HFFc6 (cell line): Measurements from ENCODE around the gene MACF1. TPM values are rescaled to one million over a fixed set of nuclear protein-coding genes. Genes with fewer than 3 reads are reported as not detected.

Source experiments
- DNase-seq: peaks from one replicate; pipeline ENCODE4 v3.0.0-alpha.2; 2018
- H3K27ac Mint-ChIP-seq: 2 replicates; pipeline ENCODE4 v1.8.0; 2020; ENCODE audit warnings: mild to moderate bottlenecking, mixed read lengths
- H3K27me3 Mint-ChIP-seq: 2 replicates; pipeline ENCODE4 v1.8.0; 2021; ENCODE audit warnings: mild to moderate bottlenecking, moderate library complexity, mixed read lengths; ENCODE audit not compliant: insufficient read depth
- H3K36me3 Mint-ChIP-seq: 2 replicates; pipeline ENCODE4 v1.8.0; 2021; ENCODE audit warnings: low read depth, mixed read lengths
- H3K4me1 Mint-ChIP-seq: 2 replicates; pipeline ENCODE4 v1.8.0; 2020; ENCODE audit warnings: low read depth, mixed read lengths
- H3K4me3 Mint-ChIP-seq: 2 replicates; pipeline ENCODE4 v1.8.0; 2020; ENCODE audit warnings: mild to moderate bottlenecking, moderate library complexity, mixed read lengths
- H3K9me3 Mint-ChIP-seq: 2 replicates; pipeline ENCODE4 v1.8.0; 2020; ENCODE audit warnings: mild to moderate bottlenecking, mixed read lengths
- CTCF ChIP-seq: fragments of 200-600 bp; sonication (generic); IDR thresholded peaks from 2 replicates; pipeline ENCODE4 v1.5.0; 2021; ENCODE audit warnings: antibody characterized with exemption, mild to moderate bottlenecking
- total RNA-seq, 6 experiments: library from RNA; stranded (reverse); fragmentation: NEBNext Ultra II Directional; extraction: Animal tissue kit (Norgen Biotek cat#: 25700); gene quantifications; 2 replicates in 1 of 6; 3 replicates in 5 of 6; pipeline ENCODE4 v1.2.3, GENCODE V29; 2021

The MACF1 gene
- total RNA-seq, 6 experiments from 2014 or later = 201 to 308 (median 223) TPM

- no peak for TF ChIP-seq CTCF
- H3K4me1 Mint-ChIP-seq = peaks cover 78% of the 10 kb centered on the region
- H3K4me3 Mint-ChIP-seq = peak overlapping the region; percentile 52; the same call in 1 of the 2 replicates
- H3K27me3 Mint-ChIP-seq = peaks cover 4% of the 10 kb centered on the region
- peak overlapping the region; percentile 87 for H3K27ac Mint-ChIP-seq
- H3K36me3 Mint-ChIP-seq = peaks cover 11% of the 10 kb centered on the region
- no peaks in the 10 kb centered on the region for H3K9me3 Mint-ChIP-seq
- DNase-seq = no peak
Observed at GRCh38 chr1:39393645-39394044, 189.2 kb downstream of the MACF1 start.

- no peak for DNase-seq
- peaks cover 82% of the 10 kb centered on the region for H3K4me1 Mint-ChIP-seq
- no peak overlapping the region; the same call in 1 of the 2 replicates for H3K4me3 Mint-ChIP-seq
- H3K9me3 Mint-ChIP-seq = no peaks in the 10 kb centered on the region
- peak overlapping the region; percentile 33; the same call in 1 of the 2 replicates for H3K27ac Mint-ChIP-seq
- peaks cover 11% of the 10 kb centered on the region for H3K36me3 Mint-ChIP-seq
- TF ChIP-seq CTCF = no peak
- peaks cover 4% of the 10 kb centered on the region for H3K27me3 Mint-ChIP-seq
Observed at GRCh38 chr1:39394059-39394458, 189.6 kb downstream of the MACF1 start.

GRCh38 chr1:39394598-39394997, 190.1 kb downstream of the MACF1 start:
- Mint-ChIP-seq H3K27me3 (peaks cover 4% of the 10 kb centered on the region), H3K27ac (peak overlapping the region; percentile 82), H3K9me3 (no peaks in the 10 kb centered on the region), H3K4me1 (peaks cover 87% of the 10 kb centered on the region), H3K4me3 (no peak overlapping the region), H3K36me3 (peaks cover 11% of the 10 kb centered on the region)
- DNase-seq = no peak
- TF ChIP-seq CTCF = no peak

- Mint-ChIP-seq H3K4me3 (peak overlapping the region; percentile 67), H3K27ac (peak overlapping the region; percentile 82), H3K36me3 (peaks cover 3% of the 10 kb centered on the region; the same call in 1 of the 2 replicates), H3K4me1 (peaks cover 93% of the 10 kb centered on the region), H3K27me3 (peaks cover 4% of the 10 kb centered on the region), H3K9me3 (no peaks in the 10 kb centered on the region)
- no peak for TF ChIP-seq CTCF
- peak; percentile 70 for DNase-seq
Observed at GRCh38 chr1:39395357-39395831, 190.9 kb downstream of the MACF1 start.

GRCh38 chr1:39396671-39397070, 192.2 kb downstream of the MACF1 start:
- DNase-seq = no peak
- H3K4me1 Mint-ChIP-seq = peaks cover 92% of the 10 kb centered on the region
- no peak overlapping the region for H3K4me3 Mint-ChIP-seq
- peaks cover 4% of the 10 kb centered on the region for H3K27me3 Mint-ChIP-seq
- no peaks in the 10 kb centered on the region for H3K9me3 Mint-ChIP-seq
- no peaks in the 10 kb centered on the region for H3K36me3 Mint-ChIP-seq
- TF ChIP-seq CTCF = no peak
- peak overlapping the region; percentile 82 for H3K27ac Mint-ChIP-seq
